Measurements from ENCODE around the gene CRMP1.

DNA sequence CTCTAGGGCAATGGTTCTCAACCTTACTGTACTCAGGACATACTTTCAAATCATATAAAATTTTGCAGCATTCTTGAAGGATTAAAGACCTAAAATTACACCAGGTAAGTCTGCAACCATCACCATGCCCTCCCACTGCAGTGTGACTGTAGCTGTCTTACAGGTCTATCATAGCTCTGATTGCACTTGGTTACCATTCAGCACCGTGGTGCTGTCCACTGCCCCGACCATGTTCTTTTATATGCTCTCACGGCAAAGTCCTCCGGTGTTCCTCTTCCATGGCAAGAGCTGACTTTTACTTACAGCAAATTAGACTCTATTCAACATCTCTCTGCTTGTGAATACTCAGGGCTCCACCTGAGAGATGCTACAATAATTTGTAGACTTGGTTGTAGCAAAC lies 11.5 kb downstream of the CRMP1 start:
- TF ChIP-seq, protein P1, sequence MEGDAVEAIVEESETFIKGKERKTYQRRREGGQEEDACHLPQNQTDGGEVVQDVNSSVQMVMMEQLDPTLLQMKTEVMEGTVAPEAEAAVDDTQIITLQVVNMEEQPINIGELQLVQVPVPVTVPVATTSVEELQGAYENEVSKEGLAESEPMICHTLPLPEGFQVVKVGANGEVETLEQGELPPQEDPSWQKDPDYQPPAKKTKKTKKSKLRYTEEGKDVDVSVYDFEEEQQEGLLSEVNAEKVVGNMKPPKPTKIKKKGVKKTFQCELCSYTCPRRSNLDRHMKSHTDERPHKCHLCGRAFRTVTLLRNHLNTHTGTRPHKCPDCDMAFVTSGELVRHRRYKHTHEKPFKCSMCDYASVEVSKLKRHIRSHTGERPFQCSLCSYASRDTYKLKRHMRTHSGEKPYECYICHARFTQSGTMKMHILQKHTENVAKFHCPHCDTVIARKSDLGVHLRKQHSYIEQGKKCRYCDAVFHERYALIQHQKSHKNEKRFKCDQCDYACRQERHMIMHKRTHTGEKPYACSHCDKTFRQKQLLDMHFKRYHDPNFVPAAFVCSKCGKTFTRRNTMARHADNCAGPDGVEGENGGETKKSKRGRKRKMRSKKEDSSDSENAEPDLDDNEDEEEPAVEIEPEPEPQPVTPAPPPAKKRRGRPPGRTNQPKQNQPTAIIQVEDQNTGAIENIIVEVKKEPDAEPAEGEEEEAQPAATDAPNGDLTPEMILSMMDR (IDR thresholded peaks at IDR 0.05): no peak
- no peak for TF ChIP-seq POLR2A (IDR thresholded peaks at IDR 0.05)

All from adrenal gland (tissue), 5 donors.